Glutamatergic neuron (in vitro differentiated cells): ENCODE data around the gene PGLYRP2. TPM values are rescaled to one million over a fixed set of nuclear protein-coding genes. Genes with fewer than 3 reads are reported as not detected.

Experiments
- DNase-seq: peaks from one replicate; pipeline ENCODE4 v3.0.0; 2022
- H3K27ac Mint-ChIP-seq: one replicate; pipeline ENCODE4 v1.8.0; 2020; ENCODE audit warnings: mild to moderate bottlenecking, mixed read lengths, inconsistent platforms; ENCODE audit not compliant: unreplicated experiment
- H3K27me3 Mint-ChIP-seq: one replicate; pipeline ENCODE4 v1.8.0; 2020; ENCODE audit warnings: mild to moderate bottlenecking, moderate library complexity, mixed read lengths, inconsistent platforms; ENCODE audit not compliant: unreplicated experiment
- H3K36me3 Mint-ChIP-seq: one replicate; pipeline ENCODE4 v1.8.0; 2020; ENCODE audit warnings: mild to moderate bottlenecking, mixed read lengths, inconsistent platforms; ENCODE audit not compliant: unreplicated experiment
- H3K4me1 Mint-ChIP-seq: one replicate; pipeline ENCODE4 v1.8.0; 2020; ENCODE audit warnings: mild to moderate bottlenecking, low read depth, mixed read lengths, inconsistent platforms; ENCODE audit not compliant: unreplicated experiment
- H3K4me3 Mint-ChIP-seq: one replicate; pipeline ENCODE4 v1.8.0; 2020; ENCODE audit warnings: mild to moderate bottlenecking, mixed read lengths, inconsistent platforms; ENCODE audit not compliant: unreplicated experiment
- H3K9me3 Mint-ChIP-seq: one replicate; pipeline ENCODE4 v1.8.0; 2020; ENCODE audit warnings: mild to moderate bottlenecking, moderate library complexity, mixed read lengths, inconsistent platforms; ENCODE audit not compliant: unreplicated experiment
- CTCF ChIP-seq: fragments of 200-600 bp; sonication (generic); IDR thresholded peaks from one replicate; pipeline ENCODE4 v1.5.0; 2021; ENCODE audit not compliant: partially characterized antibody, unreplicated experiment
- total RNA-seq: library from RNA; stranded (reverse); fragmentation: NEBNext Ultra II Directional; extraction: Animal tissue kit (Norgen Biotek cat#: 25700); gene quantifications from one replicate; pipeline ENCODE4 v1.2.1, GENCODE V29; 2021; ENCODE audit not compliant: unreplicated experiment

Gene PGLYRP2
- total RNA-seq, 1 donor from 2014 or later = not detected

DNA sequence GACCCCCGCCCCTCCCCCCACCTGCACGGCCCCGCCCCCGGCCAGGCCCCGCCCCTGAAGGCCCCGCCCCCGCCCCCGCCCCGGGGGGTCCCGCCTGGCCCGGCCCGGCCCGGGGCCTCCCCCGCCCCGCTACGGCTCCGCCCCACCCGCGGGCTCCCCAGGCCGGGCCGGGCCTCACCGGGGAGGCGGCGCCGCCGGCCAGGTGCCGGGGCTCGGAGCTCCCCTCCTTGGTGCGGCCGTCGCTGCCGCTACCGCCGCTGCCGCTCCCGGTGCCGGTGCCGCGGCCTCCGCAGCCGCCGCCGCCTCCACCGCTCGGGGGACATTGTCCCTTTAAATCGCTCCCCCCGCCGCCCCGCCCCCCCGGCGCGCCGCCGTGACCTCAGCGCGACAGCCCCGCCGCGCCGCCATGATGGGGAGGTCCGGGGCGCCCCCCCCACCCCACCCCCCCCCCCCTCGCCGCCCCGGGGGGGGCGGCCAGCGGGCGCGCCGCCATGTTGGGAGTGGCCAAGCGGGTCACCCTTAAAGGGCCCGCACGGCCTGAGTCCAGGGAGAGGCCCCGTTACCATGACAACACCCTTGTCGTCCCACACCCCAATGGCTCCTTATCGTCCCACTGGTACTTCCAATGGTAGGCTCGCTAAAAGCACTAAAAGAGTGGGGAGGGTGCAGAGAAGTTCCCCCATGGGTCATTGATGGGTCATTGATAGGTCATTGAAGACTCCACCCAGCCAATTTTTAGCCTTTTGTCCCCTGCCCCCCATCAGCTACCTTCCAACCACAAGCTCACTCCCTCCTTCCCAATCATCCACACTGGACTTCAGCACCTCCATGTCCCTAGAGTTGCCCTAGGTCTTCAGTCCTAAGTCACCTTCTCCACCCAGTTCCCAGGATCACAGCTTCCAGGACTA lies 29.4 kb downstream of the PGLYRP2 start, which contains the start of gene WIZ:
WIZ (minus strand) TSS at position 337 of the 908 bp plus-strand sequence. CDS start 1,649 bp downstream, outside the sequence.
- peak; percentile 89 for DNase-seq
- peak within 1 kb of the TSS; percentile 85 for H3K4me3 Mint-ChIP-seq
- peaks cover 9% of the 10 kb centered on the region for H3K9me3 Mint-ChIP-seq
- peaks cover 11% of the 10 kb centered on the region for H3K27me3 Mint-ChIP-seq
- peaks cover under 1% of the 10 kb centered on the region for H3K36me3 Mint-ChIP-seq
- TF ChIP-seq CTCF = no peak
- H3K27ac Mint-ChIP-seq = peak within 1 kb of the TSS; percentile 60
- H3K4me1 Mint-ChIP-seq = peaks cover 4% of the 10 kb centered on the region

- H3K9me3 Mint-ChIP-seq = peaks cover 6% of the 10 kb centered on the region
- H3K27ac Mint-ChIP-seq = peak overlapping the region; percentile 16
- TF ChIP-seq CTCF = no peak
- DNase-seq = no peak
- peak overlapping the region; percentile 80 for H3K4me3 Mint-ChIP-seq
- H3K36me3 Mint-ChIP-seq = no peaks in the 10 kb centered on the region
- peaks cover 10% of the 10 kb centered on the region for H3K27me3 Mint-ChIP-seq
- peaks cover 4% of the 10 kb centered on the region for H3K4me1 Mint-ChIP-seq
Observed at GRCh38 chr19:15448778-15449619, 30.3 kb downstream of the PGLYRP2 start.

GRCh38 chr19:15448044-15448777 lies 31.1 kb downstream of the PGLYRP2 start:
- Mint-ChIP-seq H3K4me1 (peaks cover 4% of the 10 kb centered on the region), H3K27ac (peak overlapping the region; percentile 16), H3K36me3 (no peaks in the 10 kb centered on the region), H3K9me3 (peaks cover 7% of the 10 kb centered on the region), H3K4me3 (peak overlapping the region; percentile 80), H3K27me3 (peaks cover 6% of the 10 kb centered on the region)
- no peak for DNase-seq
- no peak for TF ChIP-seq CTCF

GRCh38 chr19:15447057-15447456 lies 32.2 kb downstream of the PGLYRP2 start:
- no peaks in the 10 kb centered on the region for H3K36me3 Mint-ChIP-seq
- peaks cover 7% of the 10 kb centered on the region for H3K9me3 Mint-ChIP-seq
- H3K4me3 Mint-ChIP-seq = no peak overlapping the region
- no peak overlapping the region for H3K27ac Mint-ChIP-seq
- peaks cover 6% of the 10 kb centered on the region for H3K27me3 Mint-ChIP-seq
- TF ChIP-seq CTCF = no peak
- H3K4me1 Mint-ChIP-seq = peaks cover 4% of the 10 kb centered on the region
- DNase-seq = no peak
